Endothelial cell of umbilical vein (primary cell): ENCODE measurements around the gene PPP2R2D.

Source experiments
- CTCF ChIP-seq, 2 donors: IDR thresholded peaks; 1 replicate in 1 of 2; 2 replicates in 1 of 2; pipeline ENCODE4 v1.5.1; 2011; ENCODE audit warnings: low read length in 2 of 2, mild to moderate bottlenecking in 2 of 2, moderate library complexity in 2 of 2, control low read depth in 1 of 2, inconsistent platforms in 1 of 2, low read depth in 1 of 2; ENCODE audit not compliant: insufficient read depth in 1 of 2; ENCODE audit errors: extremely low read depth in 1 of 2
- POLR2A ChIP-seq: IDR thresholded peaks from 2 replicates; pipeline ENCODE4 v1.6.1; 2012; ENCODE audit warnings: low read depth, mild to moderate bottlenecking, control low read depth, low read length

DNA sequence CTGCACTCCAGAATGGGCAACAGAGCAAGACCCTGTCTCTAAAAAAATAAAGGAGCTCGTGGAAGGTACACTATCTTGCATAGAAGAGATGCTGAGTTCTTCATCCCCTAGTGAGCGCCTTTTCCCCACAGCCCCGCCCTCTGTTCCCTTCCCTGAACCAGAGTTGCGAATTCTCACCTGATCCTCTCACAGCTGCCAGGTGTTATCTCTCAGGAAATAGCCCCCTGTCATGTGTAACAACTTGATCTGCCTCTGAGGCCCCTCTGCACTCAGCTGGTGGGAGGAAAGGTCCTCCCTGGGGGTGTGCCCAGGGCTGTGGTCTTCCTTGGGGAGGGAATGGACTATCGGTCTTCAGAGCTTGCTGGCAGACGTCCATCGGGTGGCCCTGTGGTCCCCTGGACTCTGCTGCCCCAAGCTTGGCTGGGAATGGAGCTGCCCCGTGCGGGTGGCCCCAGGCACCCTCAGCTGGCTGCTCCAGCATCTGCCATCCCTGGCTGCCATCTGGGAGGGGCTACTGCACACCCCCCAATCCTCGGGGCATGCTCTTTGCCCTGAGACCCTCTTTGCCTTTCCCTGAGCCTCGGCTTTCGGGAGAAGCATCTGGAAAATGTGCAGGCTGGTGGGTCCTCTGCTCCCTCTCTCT lies 102.6 kb downstream of the PPP2R2D start:
- no peak for TF ChIP-seq CTCF (IDR thresholded peaks at IDR 0.05; ENCODE audit: extremely low read depth in 1 of 2, insufficient read depth in 1 of 2, low read depth in 1 of 2, low read length in 2 of 2)
- no peak for TF ChIP-seq POLR2A
